Measurements from ENCODE around the gene TFEB.

TFEB gene

DNA sequence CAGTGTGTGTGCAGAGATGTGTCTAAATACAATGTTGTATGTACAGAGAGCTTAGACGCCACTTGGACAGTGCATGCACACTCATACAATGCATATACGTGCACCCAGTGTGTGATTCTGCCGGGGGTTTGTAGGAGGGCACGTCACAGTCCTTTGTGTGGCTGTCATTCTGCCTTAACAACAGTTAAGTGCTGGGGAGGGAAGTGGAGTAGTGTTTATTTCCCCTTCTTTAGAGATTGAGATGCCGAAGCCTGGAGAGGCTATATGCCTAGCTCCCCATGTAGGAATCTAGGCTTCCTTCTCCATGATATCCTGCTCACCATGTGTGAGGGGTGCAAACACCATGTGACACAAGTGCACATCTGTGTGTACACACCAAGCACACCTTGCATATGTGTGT is 59.0 kb downstream of the TFEB start:
- TF ChIP-seq EZH2phosphoT487 (IDR thresholded peaks at IDR 0.05; ENCODE audit: borderline replicate concordance, low read length) = no peak
- peaks cover 16% of the 10 kb centered on the region; the same call in 1 of the 2 replicates for H3K27me3 ChIP-seq (ENCODE audit: control insufficient read depth, low read length)
- H3K4me1 ChIP-seq (ENCODE audit: control insufficient read depth, low read length) = no peaks in the 10 kb centered on the region
- no peaks in the 10 kb centered on the region for H3F3A ChIP-seq (ENCODE audit: control insufficient read depth, insufficient read depth)
- no peak overlapping the region for H3K27ac ChIP-seq (ENCODE audit: low read depth, low read length)
- H3K9me3 ChIP-seq (ENCODE audit: control insufficient read depth, insufficient read depth, low read length) = no peaks in the 10 kb centered on the region
- H3K36me3 ChIP-seq (ENCODE audit: control insufficient read depth, low read length) = no peaks in the 10 kb centered on the region
- no peak overlapping the region for H3K4me3 ChIP-seq (ENCODE audit: low read length)
- no peaks in the 10 kb centered on the region for H3K9me2 ChIP-seq (replicated peaks; ENCODE audit: control insufficient read depth, low read length)
- H4K20me1 ChIP-seq (ENCODE audit: control insufficient read depth, insufficient read depth, low read depth, low read length) = no peaks in the 10 kb centered on the region
- H3K4me2 ChIP-seq (ENCODE audit: low read length) = no peak overlapping the region
- no peaks in the 10 kb centered on the region for H3K79me2 ChIP-seq (ENCODE audit: control insufficient read depth, low read length)

- Histone ChIP-seq H3K9me2 (replicated peaks; ENCODE audit: control insufficient read depth, low read length) (no peaks in the 10 kb centered on the region), H3K4me1 (ENCODE audit: control insufficient read depth, low read length) (no peaks in the 10 kb centered on the region), H3K27me3 (ENCODE audit: control insufficient read depth, low read length) (peaks cover 16% of the 10 kb centered on the region; the same call in 1 of the 2 replicates), H3F3A (ENCODE audit: control insufficient read depth, insufficient read depth) (no peaks in the 10 kb centered on the region), H3K79me2 (ENCODE audit: control insufficient read depth, low read length) (no peaks in the 10 kb centered on the region), H3K4me3 (ENCODE audit: low read length) (no peak overlapping the region), H3K4me2 (ENCODE audit: low read length) (no peak overlapping the region), H4K20me1 (ENCODE audit: control insufficient read depth, insufficient read depth, low read depth, low read length) (no peaks in the 10 kb centered on the region), H3K27ac (ENCODE audit: low read depth, low read length) (no peak overlapping the region), H3K9me3 (ENCODE audit: control insufficient read depth, insufficient read depth, low read length) (no peaks in the 10 kb centered on the region), H3K36me3 (ENCODE audit: control insufficient read depth, low read length) (no peaks in the 10 kb centered on the region)
- no peak for TF ChIP-seq EZH2phosphoT487 (IDR thresholded peaks at IDR 0.05; ENCODE audit: borderline replicate concordance, low read length)
- TF ChIP-seq, protein P1, sequence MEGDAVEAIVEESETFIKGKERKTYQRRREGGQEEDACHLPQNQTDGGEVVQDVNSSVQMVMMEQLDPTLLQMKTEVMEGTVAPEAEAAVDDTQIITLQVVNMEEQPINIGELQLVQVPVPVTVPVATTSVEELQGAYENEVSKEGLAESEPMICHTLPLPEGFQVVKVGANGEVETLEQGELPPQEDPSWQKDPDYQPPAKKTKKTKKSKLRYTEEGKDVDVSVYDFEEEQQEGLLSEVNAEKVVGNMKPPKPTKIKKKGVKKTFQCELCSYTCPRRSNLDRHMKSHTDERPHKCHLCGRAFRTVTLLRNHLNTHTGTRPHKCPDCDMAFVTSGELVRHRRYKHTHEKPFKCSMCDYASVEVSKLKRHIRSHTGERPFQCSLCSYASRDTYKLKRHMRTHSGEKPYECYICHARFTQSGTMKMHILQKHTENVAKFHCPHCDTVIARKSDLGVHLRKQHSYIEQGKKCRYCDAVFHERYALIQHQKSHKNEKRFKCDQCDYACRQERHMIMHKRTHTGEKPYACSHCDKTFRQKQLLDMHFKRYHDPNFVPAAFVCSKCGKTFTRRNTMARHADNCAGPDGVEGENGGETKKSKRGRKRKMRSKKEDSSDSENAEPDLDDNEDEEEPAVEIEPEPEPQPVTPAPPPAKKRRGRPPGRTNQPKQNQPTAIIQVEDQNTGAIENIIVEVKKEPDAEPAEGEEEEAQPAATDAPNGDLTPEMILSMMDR (IDR thresholded peaks at IDR 0.05; ENCODE audit: low read depth, low read length, poor library complexity, severe bottlenecking) = no peak
Observed at GRCh38 chr6:41675992-41676391, 59.4 kb downstream of the TFEB start.

DNA sequence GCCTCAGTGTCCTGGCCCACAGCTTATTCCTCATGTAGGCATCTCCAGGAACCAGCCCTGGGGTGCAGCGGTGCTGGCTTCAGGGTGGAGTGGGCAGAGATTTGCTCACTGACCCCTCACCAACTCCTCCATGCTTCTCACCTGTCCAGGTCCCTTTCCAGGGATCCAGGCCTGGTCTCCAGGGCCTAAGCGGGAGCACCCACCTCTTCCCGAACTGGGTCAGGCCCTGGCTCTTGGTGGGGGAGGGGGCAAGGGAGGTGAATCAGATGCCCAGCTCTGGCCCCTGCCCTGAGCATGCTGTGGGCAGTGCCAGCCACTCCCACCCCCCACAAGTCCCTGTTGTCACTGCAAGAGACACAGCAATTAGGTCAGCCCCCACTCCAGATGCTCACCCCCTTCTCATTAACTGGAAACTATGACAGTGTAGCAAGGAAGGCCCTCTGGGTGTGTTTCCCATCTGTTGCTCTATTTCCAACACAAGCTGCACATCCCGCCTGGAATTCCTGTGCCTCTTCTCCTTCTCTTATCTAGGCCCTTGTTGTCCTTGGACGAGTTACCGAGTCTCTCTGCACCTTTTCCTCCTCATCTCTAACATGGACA is 60.1 kb downstream of the TFEB start:
- Histone ChIP-seq H3K27me3 (ENCODE audit: control insufficient read depth, low read length) (peaks cover 20% of the 10 kb centered on the region; the same call in 1 of the 2 replicates), H4K20me1 (ENCODE audit: control insufficient read depth, insufficient read depth, low read depth, low read length) (no peaks in the 10 kb centered on the region), H3K9me3 (ENCODE audit: control insufficient read depth, insufficient read depth, low read length) (no peaks in the 10 kb centered on the region), H3K4me1 (ENCODE audit: control insufficient read depth, low read length) (no peaks in the 10 kb centered on the region), H3K79me2 (ENCODE audit: control insufficient read depth, low read length) (no peaks in the 10 kb centered on the region), H3K4me2 (ENCODE audit: low read length) (no peak overlapping the region), H3K9me2 (replicated peaks; ENCODE audit: control insufficient read depth, low read length) (no peaks in the 10 kb centered on the region), H3K4me3 (ENCODE audit: low read length) (no peak overlapping the region), H3K27ac (ENCODE audit: low read depth, low read length) (no peak overlapping the region), H3K36me3 (ENCODE audit: control insufficient read depth, low read length) (no peaks in the 10 kb centered on the region), H3F3A (ENCODE audit: control insufficient read depth, insufficient read depth) (no peaks in the 10 kb centered on the region)
- TF ChIP-seq EZH2phosphoT487 (IDR thresholded peaks at IDR 0.05; ENCODE audit: borderline replicate concordance, low read length) = no peak
- TF ChIP-seq, protein P1 (IDR thresholded peaks at IDR 0.05; ENCODE audit: low read depth, low read length, poor library complexity, severe bottlenecking) = no peak

DNA sequence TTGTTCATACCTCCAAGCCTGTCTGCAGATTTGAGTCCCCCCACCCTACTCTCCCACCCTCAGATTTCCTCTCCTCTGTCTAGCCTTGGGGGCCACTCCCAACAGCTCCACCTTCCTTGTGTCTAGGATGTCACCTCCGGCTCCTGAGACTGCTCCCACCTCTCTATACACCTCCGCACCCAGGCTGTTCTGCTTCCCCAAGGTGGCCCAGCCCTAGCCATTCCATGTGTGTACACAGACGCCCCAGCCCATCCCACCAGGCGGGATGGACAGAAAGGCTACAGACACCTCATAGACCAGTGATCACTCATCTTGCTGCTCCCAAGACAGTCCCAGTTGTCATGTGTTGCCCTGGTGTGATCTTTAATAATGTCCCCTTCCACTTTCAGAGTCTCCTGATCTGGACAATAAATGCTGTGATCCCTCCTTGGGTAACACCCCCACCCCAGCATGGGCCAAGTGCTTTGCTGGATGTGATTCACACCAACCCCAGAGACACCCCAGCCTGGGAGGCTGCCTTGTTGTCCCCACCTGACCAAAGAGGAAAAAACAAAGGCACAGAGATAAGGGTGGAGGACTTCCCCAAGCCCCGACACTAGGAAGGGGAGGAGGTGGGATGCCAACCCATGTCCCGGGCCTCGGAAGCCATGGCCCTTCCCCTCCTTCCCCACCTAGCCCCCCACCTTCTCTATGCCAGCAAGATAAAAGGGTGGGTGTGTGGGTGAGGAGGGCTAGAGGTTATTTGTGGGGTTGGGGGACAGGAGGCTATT is 61.0 kb downstream of the TFEB start:
- Histone ChIP-seq H3K9me2 (replicated peaks; ENCODE audit: control insufficient read depth, low read length) (no peaks in the 10 kb centered on the region), H3K9me3 (ENCODE audit: control insufficient read depth, insufficient read depth, low read length) (no peaks in the 10 kb centered on the region), H3K36me3 (ENCODE audit: control insufficient read depth, low read length) (no peaks in the 10 kb centered on the region), H3K27ac (ENCODE audit: low read depth, low read length) (no peak overlapping the region), H3K4me2 (ENCODE audit: low read length) (no peak overlapping the region), H3K4me1 (ENCODE audit: control insufficient read depth, low read length) (no peaks in the 10 kb centered on the region), H3K4me3 (ENCODE audit: low read length) (no peak overlapping the region), H3K79me2 (ENCODE audit: control insufficient read depth, low read length) (no peaks in the 10 kb centered on the region), H3K27me3 (ENCODE audit: control insufficient read depth, low read length) (peaks cover 20% of the 10 kb centered on the region; the same call in 1 of the 2 replicates), H4K20me1 (ENCODE audit: control insufficient read depth, insufficient read depth, low read depth, low read length) (no peaks in the 10 kb centered on the region), H3F3A (ENCODE audit: control insufficient read depth, insufficient read depth) (no peaks in the 10 kb centered on the region)
- TF ChIP-seq EZH2phosphoT487 (IDR thresholded peaks at IDR 0.05; ENCODE audit: borderline replicate concordance, low read length) = no peak
- TF ChIP-seq, protein P1 (IDR thresholded peaks at IDR 0.05; ENCODE audit: low read depth, low read length, poor library complexity, severe bottlenecking) = no peak

Data from DOHH2 (cell line).